ENCODE measurements around the gene SHTN1.

The SHTN1 gene

GRCh38 chr10:116968331-116968730, 36.7 kb downstream of the SHTN1 start:
- no peak for TF ChIP-seq CTCF (IDR thresholded peaks at IDR 0.05; ENCODE audit: extremely low read depth, insufficient read depth, missing control alignments)
- DNase-seq (ENCODE audit: low spot score), result no peak
- in situ Hi-C loops (cut with MboI; ENCODE audit: low pct_unique_long_range_greater_than_20kb, low sequenced_read_pairs, unreplicated experiment), result no loop called here

GRCh38 chr10:116961406-116962251, 43.4 kb downstream of the SHTN1 start:
- in situ Hi-C loops (cut with MboI; ENCODE audit: low pct_unique_long_range_greater_than_20kb, low sequenced_read_pairs, unreplicated experiment), result no loop called here
- no peak for TF ChIP-seq CTCF (IDR thresholded peaks at IDR 0.05; ENCODE audit: extremely low read depth, insufficient read depth, missing control alignments)

GRCh38 chr10:116960066-116960776, 44.8 kb downstream of the SHTN1 start:
- DNase-seq (ENCODE audit: low spot score), result no peak
- in situ Hi-C loops (cut with MboI; ENCODE audit: low pct_unique_long_range_greater_than_20kb, low sequenced_read_pairs, unreplicated experiment), result no loop called here
- no peak for TF ChIP-seq CTCF (IDR thresholded peaks at IDR 0.05; ENCODE audit: extremely low read depth, insufficient read depth, missing control alignments)

More at GRCh38 chr10:116961406-116962251, 43.4 kb downstream of the SHTN1 start:
- DNase-seq (ENCODE audit: low spot score), result no peak

- no peak for DNase-seq (ENCODE audit: low spot score)
- in situ Hi-C loops (cut with MboI; ENCODE audit: low pct_unique_long_range_greater_than_20kb, low sequenced_read_pairs, unreplicated experiment), result no loop called here
- no peak for TF ChIP-seq CTCF (IDR thresholded peaks at IDR 0.05; ENCODE audit: extremely low read depth, insufficient read depth, missing control alignments)
These were observed 52.3 kb downstream of the SHTN1 start for GRCh38 chr10:116952729-116953128.

- no peak for DNase-seq (ENCODE audit: low spot score)
- TF ChIP-seq CTCF (IDR thresholded peaks at IDR 0.05; ENCODE audit: extremely low read depth, insufficient read depth, missing control alignments), result no peak
- in situ Hi-C loops (cut with MboI; ENCODE audit: low pct_unique_long_range_greater_than_20kb, low sequenced_read_pairs, unreplicated experiment), result no loop called here
These were observed 56.5 kb downstream of the SHTN1 start for GRCh38 chr10:116948530-116948870.

- in situ Hi-C loops (cut with MboI; ENCODE audit: low pct_unique_long_range_greater_than_20kb, low sequenced_read_pairs, unreplicated experiment), result no loop called here
- no peak for TF ChIP-seq CTCF (IDR thresholded peaks at IDR 0.05; ENCODE audit: extremely low read depth, insufficient read depth, missing control alignments)
- DNase-seq (ENCODE audit: low spot score), result no peak
These were observed 57.0 kb downstream of the SHTN1 start for GRCh38 chr10:116947841-116948529.

All from GM13977 (cell line).